Measurements from ENCODE around the gene CLDN34.

GRCh38 chrX:9977635-9978034 is 10.5 kb downstream of the CLDN34 start:
- TF ChIP-seq POLR2A (IDR thresholded peaks at IDR 0.05; ENCODE audit: low read length) (no peak), GATA1 (IDR thresholded peaks at IDR 0.05; ENCODE audit: low read depth, low read length) (no peak)

Measured in erythroblast (primary cell).